ENCODE results near the gene GDPD4.

The GDPD4 gene

GRCh38 chr11:77259641-77260040 lies 41.8 kb downstream of the GDPD4 start:
- ChIA-PET POLR2A (no interaction called here), CTCF (no interaction called here)
- TF ChIP-seq, protein P1, sequence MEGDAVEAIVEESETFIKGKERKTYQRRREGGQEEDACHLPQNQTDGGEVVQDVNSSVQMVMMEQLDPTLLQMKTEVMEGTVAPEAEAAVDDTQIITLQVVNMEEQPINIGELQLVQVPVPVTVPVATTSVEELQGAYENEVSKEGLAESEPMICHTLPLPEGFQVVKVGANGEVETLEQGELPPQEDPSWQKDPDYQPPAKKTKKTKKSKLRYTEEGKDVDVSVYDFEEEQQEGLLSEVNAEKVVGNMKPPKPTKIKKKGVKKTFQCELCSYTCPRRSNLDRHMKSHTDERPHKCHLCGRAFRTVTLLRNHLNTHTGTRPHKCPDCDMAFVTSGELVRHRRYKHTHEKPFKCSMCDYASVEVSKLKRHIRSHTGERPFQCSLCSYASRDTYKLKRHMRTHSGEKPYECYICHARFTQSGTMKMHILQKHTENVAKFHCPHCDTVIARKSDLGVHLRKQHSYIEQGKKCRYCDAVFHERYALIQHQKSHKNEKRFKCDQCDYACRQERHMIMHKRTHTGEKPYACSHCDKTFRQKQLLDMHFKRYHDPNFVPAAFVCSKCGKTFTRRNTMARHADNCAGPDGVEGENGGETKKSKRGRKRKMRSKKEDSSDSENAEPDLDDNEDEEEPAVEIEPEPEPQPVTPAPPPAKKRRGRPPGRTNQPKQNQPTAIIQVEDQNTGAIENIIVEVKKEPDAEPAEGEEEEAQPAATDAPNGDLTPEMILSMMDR (IDR thresholded peaks at IDR 0.05; ENCODE audit: control extremely low read depth, extremely low read depth, low read depth, missing control alignments): no peak
- DNase-seq (ENCODE audit: extremely low spot score): no peak

DNA sequence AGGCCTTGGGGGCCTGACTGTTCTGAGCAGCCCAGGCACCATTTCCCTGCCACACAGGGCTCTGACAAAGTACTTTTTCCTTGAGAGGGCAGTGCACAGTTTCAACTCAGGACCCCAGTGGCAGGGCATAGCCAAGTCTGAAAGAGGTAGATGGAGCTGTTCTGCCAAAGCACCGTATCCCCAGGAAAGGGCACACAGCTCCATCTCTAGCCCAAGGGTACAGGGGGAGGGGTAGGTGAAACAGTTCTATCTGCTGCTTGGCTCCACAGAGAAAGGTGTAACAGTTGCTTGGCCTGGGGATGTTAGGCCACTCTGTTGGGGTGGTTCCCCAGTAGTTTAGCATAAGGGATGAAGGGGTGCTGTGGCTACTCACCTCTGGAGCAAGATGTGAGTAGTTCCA lies 47.8 kb downstream of the GDPD4 start:
- TF ChIP-seq, protein P1 (IDR thresholded peaks at IDR 0.05; ENCODE audit: control extremely low read depth, extremely low read depth, low read depth, missing control alignments): no peak
- POLR2A ChIA-PET: no interaction called here
- CTCF ChIA-PET: interaction anchor here (0.7 to 1.7 kb wide), 3 partner anchors 8 to 28 kb away, joined by 3 to 4 read pairs (median 3); no protein-coding TSS in a partner anchor
- no peak for DNase-seq (ENCODE audit: extremely low spot score)

DNA sequence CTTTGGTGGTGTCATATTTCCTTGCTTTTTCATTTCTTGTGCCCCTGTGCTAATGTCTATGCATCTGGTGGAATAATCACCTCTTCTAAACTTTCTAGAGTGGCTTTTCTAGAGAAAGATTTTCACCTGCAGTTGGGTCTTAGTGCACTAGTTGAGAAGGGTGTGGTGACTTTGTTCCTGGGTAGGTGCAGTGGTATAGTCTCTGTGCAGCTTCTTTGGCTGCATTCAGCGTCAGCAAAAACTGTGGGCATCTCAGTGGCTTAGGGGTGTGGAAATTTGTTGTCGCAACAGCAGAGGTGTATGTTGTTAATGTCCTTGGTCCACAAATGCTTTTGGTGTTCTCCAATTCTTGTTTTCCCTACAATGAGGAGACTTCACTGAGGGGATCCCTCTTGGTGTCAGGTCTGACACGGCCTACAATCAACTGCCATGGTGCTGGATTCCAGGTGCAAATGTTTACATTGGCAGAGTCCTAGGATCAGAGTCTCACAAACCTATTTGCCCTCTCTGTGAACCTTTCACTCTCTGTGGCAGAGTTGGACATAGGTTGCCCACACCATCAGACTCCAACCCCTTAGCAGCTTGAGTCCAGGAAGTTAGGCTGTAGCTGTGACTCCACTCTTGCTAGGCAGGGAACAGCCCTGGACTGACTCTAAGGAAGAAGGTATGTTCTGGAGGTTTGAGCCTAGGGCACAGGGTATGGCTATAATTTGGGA lies 48.8 kb downstream of the GDPD4 start:
- no peak for DNase-seq (ENCODE audit: extremely low spot score)
- ChIA-PET POLR2A (no interaction called here), CTCF (interaction anchor here (1.2 to 1.7 kb wide), 2 partner anchors 9 to 28 kb away, joined by 3 to 4 read pairs; no protein-coding TSS in a partner anchor)
- TF ChIP-seq, protein P1 (IDR thresholded peaks at IDR 0.05; ENCODE audit: control extremely low read depth, extremely low read depth, low read depth, missing control alignments): no peak

DNA sequence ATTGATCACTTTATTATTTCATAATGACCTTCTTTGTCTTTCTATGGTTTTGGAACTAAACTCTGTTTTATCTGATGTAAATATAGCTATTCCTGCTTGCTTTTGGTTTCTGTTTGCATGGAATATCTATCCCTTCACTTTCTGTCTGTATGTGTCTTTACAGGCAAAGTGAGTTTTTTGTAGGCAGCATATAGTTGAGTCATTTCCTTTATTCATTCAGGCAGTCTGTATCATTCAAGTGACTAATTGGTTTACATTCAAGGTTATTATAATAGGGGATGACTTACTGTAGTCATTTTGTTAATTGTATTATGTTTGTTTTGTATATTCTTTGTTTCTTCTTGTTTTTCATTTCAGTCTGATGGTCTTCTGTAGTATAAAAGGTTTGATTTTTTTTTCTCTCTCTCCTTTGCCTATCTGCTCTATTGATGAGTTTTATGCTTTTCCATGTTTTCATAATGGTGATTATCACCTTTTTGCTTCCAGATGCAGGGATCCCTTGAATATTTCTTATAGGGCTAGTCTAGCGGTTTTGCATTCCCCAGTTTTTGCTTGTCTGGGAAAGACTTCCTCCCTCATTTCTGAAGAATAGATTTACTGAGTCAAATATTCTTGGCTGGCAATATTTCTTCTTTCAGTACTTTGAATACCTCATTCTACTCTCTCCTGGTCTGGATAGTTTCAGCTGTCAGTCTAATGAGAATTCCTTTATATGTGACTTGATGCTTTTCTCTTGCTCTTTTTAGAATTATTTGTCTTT lies 50.4 kb downstream of the GDPD4 start:
- DNase-seq (ENCODE audit: extremely low spot score): no peak
- TF ChIP-seq, protein P1 (IDR thresholded peaks at IDR 0.05; ENCODE audit: control extremely low read depth, extremely low read depth, low read depth, missing control alignments): no peak
- POLR2A ChIA-PET: no interaction called here
- CTCF ChIA-PET: no interaction called here

DNA sequence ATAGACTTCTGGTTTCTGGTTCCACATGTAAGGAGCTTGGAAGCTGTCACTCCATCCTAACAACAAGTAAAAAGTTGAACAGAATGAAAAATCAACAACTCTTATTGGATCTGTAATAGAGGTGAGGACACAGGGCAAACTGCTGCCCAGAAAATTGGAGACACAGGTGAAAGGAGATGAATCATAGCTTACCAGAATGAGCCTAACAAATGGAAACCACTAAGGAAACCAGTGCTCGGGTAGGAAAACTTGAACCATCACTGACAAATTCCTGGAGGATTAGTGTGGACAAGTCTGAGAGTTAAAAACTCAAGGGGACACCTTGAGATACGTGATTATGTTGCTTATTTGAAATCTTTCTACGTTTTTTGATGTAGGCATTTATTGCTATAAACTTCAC lies 52.1 kb downstream of the GDPD4 start:
- TF ChIP-seq, protein P1 (IDR thresholded peaks at IDR 0.05; ENCODE audit: control extremely low read depth, extremely low read depth, low read depth, missing control alignments): no peak
- POLR2A ChIA-PET: no interaction called here
- DNase-seq (ENCODE audit: extremely low spot score): no peak
- CTCF ChIA-PET: interaction anchor here (0.9 to 1.5 kb wide), 2 partner anchors 54 to 338 kb away, joined by 3 read pairs; no protein-coding TSS in a partner anchor

DNA sequence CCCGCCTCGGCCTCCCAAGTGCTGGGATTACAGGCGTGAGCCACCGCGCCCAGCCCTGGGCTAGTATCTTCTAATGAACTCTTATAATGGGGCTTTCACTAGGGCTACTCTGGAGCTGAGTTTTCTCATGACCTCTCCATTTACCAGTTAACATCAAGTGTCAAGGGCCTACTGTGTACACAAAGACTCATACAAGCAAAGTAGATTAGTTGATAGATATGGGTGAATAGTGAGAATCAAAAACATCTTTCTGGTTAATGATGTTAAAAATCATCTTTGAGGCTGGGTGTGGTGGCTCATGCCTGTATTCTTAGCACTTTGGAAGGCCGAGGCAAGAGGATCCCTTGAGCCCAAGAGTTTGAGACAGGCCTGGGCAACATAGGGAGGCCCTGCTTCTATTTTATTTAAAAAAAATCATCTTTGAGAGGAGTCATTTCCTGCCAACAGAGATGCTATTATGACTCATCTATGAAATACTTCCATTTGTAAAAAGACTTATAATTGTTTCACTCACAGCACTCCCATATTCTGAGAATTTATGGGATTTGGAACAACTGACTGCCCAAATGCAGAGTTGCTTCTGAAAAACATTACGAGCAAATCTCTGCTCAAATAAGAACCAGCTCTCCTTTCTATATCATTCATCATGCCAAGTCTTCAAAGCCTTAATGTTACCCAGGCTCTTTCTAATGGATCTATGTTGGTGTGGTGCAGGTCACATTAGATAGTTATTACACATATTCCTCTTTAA lies 57.0 kb downstream of the GDPD4 start:
- CTCF ChIA-PET: interaction anchor here (1.0 kb wide), 1 partner anchor 304 kb away, joined by 3 read pairs; no protein-coding TSS in a partner anchor
- DNase-seq (ENCODE audit: extremely low spot score): no peak
- POLR2A ChIA-PET: no interaction called here
- TF ChIP-seq, protein P1 (IDR thresholded peaks at IDR 0.05; ENCODE audit: control extremely low read depth, extremely low read depth, low read depth, missing control alignments): no peak

Measured in GM10248 (cell line).